ENCODE results near the gene FCHO1. TPM values are rescaled to one million over a fixed set of nuclear protein-coding genes. Genes with fewer than 3 reads are reported as not detected.

The FCHO1 gene
- total and polyA plus RNA-seq, 2 donors (not counting 3 experiments of a cell fraction or from before 2014, with no cell fraction given) = 0.66 to 1.6 TPM

- no peaks in the 10 kb centered on the region for H3K36me3 ChIP-seq (ENCODE audit: control insufficient read depth in 2 of 2, extremely low read depth in 1 of 2, insufficient read depth in 2 of 2, low read length in 2 of 2)
- dilution Hi-C loops (cut with MboI; ENCODE audit: extremely low pct_ligation_motif_present, low sequenced_read_pairs) = no loop called here
- H3K4me3 ChIP-seq (replicated peaks in 1 of 3; ENCODE audit: insufficient read depth in 1 of 3, low read depth in 1 of 3, low read length in 3 of 3) = no peak overlapping the region
- no peaks in the 10 kb centered on the region for H3K9me3 ChIP-seq (replicated peaks; ENCODE audit: control insufficient read depth, insufficient read depth, low read length)
- ChIA-PET CTCF (interaction anchor here (0.6 to 1.0 kb wide), 3 partner anchors 12 to 321 kb away, joined by 3 to 4 read pairs (median 3); no protein-coding TSS in a partner anchor), POLR2A (interaction anchor here (0.7 kb wide), 1 partner anchor 152 kb away, joined by 4 read pairs; no protein-coding TSS in a partner anchor)
- H3K9me1 ChIP-seq (replicated peaks; ENCODE audit: control insufficient read depth, extremely low read depth, insufficient read depth, low read length) = no peaks in the 10 kb centered on the region
- no peaks in the 10 kb centered on the region for H3K79me2 ChIP-seq (ENCODE audit: control insufficient read depth, insufficient read depth, low read length)
- H4K20me1 ChIP-seq (replicated peaks; ENCODE audit: control insufficient read depth, extremely low read depth, insufficient read depth, low read length) = no peaks in the 10 kb centered on the region
- no peak overlapping the region for H3K4me2 ChIP-seq (ENCODE audit: insufficient read depth, low read length)
- H3K4me1 ChIP-seq (ENCODE audit: control insufficient read depth, extremely low read depth, insufficient read depth, low read length) = peaks cover 3% of the 10 kb centered on the region
- intact Hi-C loops (cut with micrococcal nuclease) = no loop called here
- H3K27ac ChIP-seq (ENCODE audit: insufficient read depth, low read depth, low read length) = no peak overlapping the region
- no peaks in the 10 kb centered on the region for H3K27me3 ChIP-seq (ENCODE audit: control insufficient read depth in 2 of 2, insufficient read depth in 2 of 2, low read length in 2 of 2)
- no peak overlapping the region for H3K9ac ChIP-seq (replicated peaks; ENCODE audit: extremely low read depth, insufficient read depth, low read length)
- peak; percentile 39 for DNase-seq (ENCODE audit: low read depth, low spot score)
- no peak overlapping the region for H2AFZ ChIP-seq (ENCODE audit: low read depth, low read length)
- TF ChIP-seq MYC (IDR thresholded peaks at IDR 0.05; ENCODE audit: low read depth, low read length) (no peak), GATA2 (IDR thresholded peaks at IDR 0.05; ENCODE audit: insufficient read depth, insufficient read length, low read depth, low read length) (no peak), MAX (IDR thresholded peaks at IDR 0.05; ENCODE audit: insufficient read depth, insufficient read length) (no peak), EZH2 (IDR thresholded peaks at IDR 0.05; ENCODE audit: borderline replicate concordance, low read depth, low read length, severe bottlenecking) (no peak), FOS (IDR thresholded peaks at IDR 0.05; ENCODE audit: borderline replicate concordance, insufficient read depth, low read length) (no peak), CTCF (IDR thresholded peaks at IDR 0.05; ENCODE audit: extremely low read depth in 1 of 2, insufficient read depth in 1 of 2, low read depth in 1 of 2, low read length in 2 of 2) (no peak), POLR2A (IDR thresholded peaks at IDR 0.05; ENCODE audit: low read depth, low read length) (no peak), POLR2AphosphoS5 (IDR thresholded peaks at IDR 0.05; ENCODE audit: insufficient read depth, low read depth, low read length) (no peak), JUN (IDR thresholded peaks at IDR 0.05; ENCODE audit: borderline replicate concordance, insufficient read depth, insufficient read length, low read depth) (no peak)
- peak; percentile 46 for FAIRE-seq
- no TSS peak for BruUV-seq (replicated peaks)
These were observed 11.4 kb downstream of the FCHO1 start for GRCh38 chr19:17762505-17763229.
